ENCODE data around the gene CGB3.
"Not testable (repeated sequence)": the region's sequence is repeated elsewhere in the genome, so short reads cannot be mapped to it uniquely, and the experiment has no call there.

The CGB3 gene

DNA sequence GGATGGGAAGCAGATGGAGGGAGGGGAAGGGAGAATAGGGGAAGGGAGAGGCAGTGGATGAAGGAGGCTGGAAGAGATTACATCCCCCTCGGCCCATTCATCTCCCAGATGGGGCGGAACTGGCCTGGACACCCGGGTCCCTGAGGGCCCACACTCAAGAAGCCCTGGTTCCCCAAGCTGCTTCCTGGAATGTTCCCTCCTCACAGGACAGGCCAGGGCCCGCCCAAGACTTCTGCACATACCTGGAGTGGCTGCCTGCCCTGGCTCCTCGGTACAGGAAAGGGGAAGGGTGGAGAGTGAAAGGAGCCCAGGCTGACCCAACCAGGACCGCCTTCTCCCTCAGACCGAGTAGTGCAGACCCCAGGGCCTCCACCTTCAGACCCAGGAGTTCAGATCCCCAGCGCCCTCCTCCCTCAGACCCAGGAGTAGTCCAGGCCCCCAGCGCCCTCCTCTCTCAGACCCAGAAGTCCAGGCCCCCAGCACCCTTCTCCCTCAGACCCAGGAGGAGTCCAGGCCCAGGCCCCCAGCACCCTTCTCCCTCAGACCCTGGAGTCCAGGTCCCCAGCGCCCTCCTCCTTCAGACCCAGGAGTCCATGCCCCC is 40.0 kb upstream of the CGB3 start:
- no peak overlapping the region for H3K4me3 ChIP-seq (ENCODE audit: low read depth, low read length)
- no peak for TF ChIP-seq CTCF (conservative IDR thresholded peaks at IDR 0.05; ENCODE audit: low read depth, low read length)
- DNase-seq (ENCODE audit: low read depth): no peak

DNA sequence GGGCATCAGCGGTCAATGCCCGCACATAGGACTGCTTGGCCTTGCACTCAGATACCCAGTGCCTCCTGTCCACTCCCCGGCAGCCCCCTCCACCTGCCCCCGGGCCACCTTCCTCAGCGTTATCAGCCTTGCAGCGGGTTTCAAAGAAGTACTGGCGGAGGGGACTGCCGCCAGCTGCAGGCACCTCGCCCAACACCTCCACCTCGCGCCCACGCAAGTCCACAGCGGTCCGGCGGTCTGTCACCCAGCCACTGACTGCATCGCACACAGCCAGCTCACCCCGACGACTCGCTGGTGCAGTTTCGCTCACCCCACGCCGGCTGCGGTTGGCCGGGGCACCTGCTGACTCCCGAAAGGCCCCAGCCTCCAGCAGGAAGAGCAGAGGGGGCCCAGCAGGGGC is 37.3 kb upstream of the CGB3 start:
- no peak for DNase-seq (ENCODE audit: low read depth)
- no peak overlapping the region for H3K4me3 ChIP-seq (ENCODE audit: low read depth, low read length)
- TF ChIP-seq CTCF (conservative IDR thresholded peaks at IDR 0.05; ENCODE audit: low read depth, low read length): no peak

- no peak overlapping the region for H3K4me3 ChIP-seq (ENCODE audit: low read depth, low read length)
- no peak for DNase-seq (ENCODE audit: low read depth)
- TF ChIP-seq CTCF (conservative IDR thresholded peaks at IDR 0.05; ENCODE audit: low read depth, low read length): no peak
These were observed 36.9 kb upstream of the CGB3 start for GRCh38 chr19:49061000-49061399.

DNA sequence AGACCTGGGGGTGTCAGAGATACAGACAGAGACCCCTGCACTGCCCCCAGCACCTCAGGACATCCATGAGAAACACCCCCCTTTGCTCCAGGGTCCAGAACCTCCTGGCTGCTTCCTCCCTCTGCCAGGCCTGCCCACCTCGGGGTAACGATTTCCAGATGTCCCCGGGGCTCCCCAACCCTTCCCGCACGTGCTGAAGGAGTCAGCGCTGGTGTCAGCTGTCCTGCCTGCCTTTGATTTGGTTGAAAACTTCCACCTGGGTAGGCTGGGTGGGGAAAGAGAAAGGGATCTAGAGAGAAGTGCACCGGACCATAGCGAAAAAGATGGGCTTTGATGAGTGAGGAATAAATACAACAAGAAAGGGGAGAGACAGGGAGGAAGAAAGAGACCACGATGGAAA is 34.9 kb upstream of the CGB3 start:
- no peak for TF ChIP-seq CTCF (conservative IDR thresholded peaks at IDR 0.05; ENCODE audit: low read depth, low read length)
- H3K4me3 ChIP-seq (ENCODE audit: low read depth, low read length): no peak overlapping the region
- DNase-seq (ENCODE audit: low read depth): no peak

GRCh38 chr19:49058562-49058961 is 34.4 kb upstream of the CGB3 start:
- no peak overlapping the region for H3K4me3 ChIP-seq (ENCODE audit: low read depth, low read length)
- TF ChIP-seq CTCF (conservative IDR thresholded peaks at IDR 0.05; ENCODE audit: low read depth, low read length): no peak
- peak; percentile 66 for DNase-seq (ENCODE audit: low read depth)

GRCh38 chr19:49057636-49058234 is 33.6 kb upstream of the CGB3 start, which contains the start of gene CGB7:
TSS of gene CGB7 (minus strand) at chr19:49057749. CDS start at chr19:49055375, 2,374 bp downstream.
- H3K4me3 ChIP-seq (ENCODE audit: low read depth, low read length): peak within 1 kb of the TSS; percentile 64
- TF ChIP-seq CTCF (conservative IDR thresholded peaks at IDR 0.05; ENCODE audit: low read depth, low read length): no peak
- peak; percentile 53 for DNase-seq (ENCODE audit: low read depth)

- not testable (repeated sequence) for DNase-seq (ENCODE audit: low read depth)
- H3K4me3 ChIP-seq (ENCODE audit: low read depth, low read length): peak overlapping the region; percentile 64
These were observed 32.9 kb upstream of the CGB3 start for GRCh38 chr19:49056902-49057596.

All from choroid plexus epithelial cell (primary cell).